Upper lobe of left lung (tissue), 4 donors: ENCODE data around the gene KPNA3.

Experiments used
- CTCF ChIP-seq, 6 experiments: fragments of 450-650 bp in 4 of 6; fragments of 200-600 bp in 2 of 6; sonication (generic) in 2 of 6; IDR thresholded peaks; one replicate each; pipeline ENCODE4 v1.5.1; 2016 to 2019; ENCODE audit warnings: antibody characterized with exemption in 6 of 6
- POLR2A ChIP-seq, 4 donors: fragments of 450-650 bp; IDR thresholded peaks; one replicate each; pipeline ENCODE4 v1.5.1; 2016 to 2017; ENCODE audit warnings: antibody characterized with exemption in 4 of 4, mild to moderate bottlenecking in 2 of 4
- POLR2AphosphoS5 ChIP-seq, 2 donors: sonication (generic); formaldehyde crosslinking; IDR thresholded peaks; one replicate each; pipeline ENCODE4 v1.5.1; 2017; ENCODE audit warnings: antibody characterized with exemption in 2 of 2

GRCh38 chr13:49733181-49733951 is 59.1 kb downstream of the KPNA3 start:
- TF ChIP-seq CTCF (IDR thresholded peaks at IDR 0.05) (no peak), POLR2AphosphoS5 (IDR thresholded peaks at IDR 0.05) (no peak), POLR2A (IDR thresholded peaks at IDR 0.05) (peak in 1 of 4 donors; percentile 24)
